PC-9 (cell line): ENCODE measurements around the gene DMRTA1. TPM values are rescaled to one million over a fixed set of nuclear protein-coding genes. Genes with fewer than 3 reads are reported as not detected.

Experiments used
- Bru-seq: library from RNA; stranded (reverse); fragments of 400-500 nt; gene quantifications from one replicate; lab custom pipeline; 2021; lab: Mats Ljungman, UMichigan
- BruChase-seq, 2 experiments: library from RNA; stranded (reverse); fragments of 400-500 nt; gene quantifications; one replicate each; lab custom pipeline; 2021; lab: Mats Ljungman, UMichigan
- BruUV-seq: library from RNA; stranded (reverse); fragments of 400-500 nt; replicated peaks from 2 replicates; lab custom pipeline; 2021; lab: Mats Ljungman, UMichigan
- CTCF ChIA-PET: fragments of 300-600 bp; sonication (Branson Sonifier 250); formaldehyde crosslinking; loops from one replicate; lab custom pipeline; 2022; ENCODE audit warnings: antibody characterized with exemption; lab: Charles Lee
- POLR2A ChIA-PET: fragments of 300-600 bp; sonication (Branson Sonifier 250); formaldehyde crosslinking; loops from one replicate; lab custom pipeline; 2022; ENCODE audit warnings: antibody characterized with exemption; ENCODE audit not compliant: unreplicated experiment; lab: Charles Lee
- DNase-seq, 2 experiments: peaks; one replicate each; pipeline versions ENCODE4 v3.0.0 to v3.0.0-alpha.2; 2015 to 2022; ENCODE audit warnings: mixed read lengths in 1 of 2
- H2AFZ ChIP-seq: fragments of 200-600 bp; sonication (generic); 2 replicates; pipeline ENCODE4 v1.8.1; 2017; ENCODE audit warnings: antibody characterized with exemption
- H3F3A ChIP-seq: fragments of 200-600 bp; sonication (generic); 2 replicates; pipeline ENCODE4 v1.8.1; 2017; ENCODE audit warnings: antibody characterized with exemption, mild to moderate bottlenecking, low read depth; ENCODE audit not compliant: insufficient read depth
- H3K27ac ChIP-seq: fragments of 200-600 bp; sonication (generic); 2 replicates; pipeline ENCODE4 v1.6.1; 2016; ENCODE audit warnings: mixed run types
- H3K27me3 ChIP-seq: fragments of 200-600 bp; sonication (generic); 2 replicates; pipeline ENCODE4 v1.6.1; 2016; ENCODE audit warnings: low read depth, mixed run types; ENCODE audit not compliant: insufficient read depth
- H3K36me3 ChIP-seq: fragments of 200-600 bp; sonication (generic); 2 replicates; pipeline ENCODE4 v1.6.1; 2016; ENCODE audit warnings: low read depth, mixed run types
- H3K4me1 ChIP-seq: fragments of 200-600 bp; sonication (generic); replicated peaks from 2 replicates; pipeline ENCODE4 v1.6.1; 2016; ENCODE audit warnings: mixed run types; ENCODE audit not compliant: insufficient read depth
- H3K4me2 ChIP-seq: fragments of 200-600 bp; sonication (generic); 2 replicates; pipeline ENCODE4 v1.6.1; 2017; ENCODE audit warnings: mixed run types
- H3K4me3 ChIP-seq: fragments of 200-600 bp; sonication (generic); 2 replicates; pipeline ENCODE4 v1.6.1; 2016; ENCODE audit warnings: mixed run types
- H3K79me2 ChIP-seq: fragments of 200-600 bp; sonication (generic); 2 replicates; pipeline ENCODE4 v1.6.1; 2017; ENCODE audit warnings: low read depth, mixed run types
- H3K9me2 ChIP-seq: fragments of 200-600 bp; sonication (generic); 2 replicates; pipeline ENCODE4 v1.8.1; 2017; ENCODE audit warnings: mild to moderate bottlenecking; ENCODE audit not compliant: insufficient read depth
- H3K9me3 ChIP-seq: fragments of 200-600 bp; sonication (generic); 2 replicates; pipeline ENCODE4 v1.8.1; 2016; ENCODE audit warnings: low read depth; ENCODE audit not compliant: insufficient read depth
- H4K20me1 ChIP-seq: fragments of 200-600 bp; sonication (generic); 2 replicates; pipeline ENCODE4 v1.8.1; 2017; ENCODE audit not compliant: insufficient read depth
- EZH2 ChIP-seq: fragments of 200-600 bp; sonication (generic); IDR thresholded peaks from 2 replicates; pipeline ENCODE4 v1.8.0; 2017; ENCODE audit warnings: antibody characterized with exemption, low read depth
- intact Hi-C: fragments of 100-400 bp; cut with micrococcal nuclease; formaldehyde crosslinking; loops from one replicate; pipeline ENCODE4 v1.10.0; 2022; ENCODE audit not compliant: unreplicated experiment
- long read RNA-seq: library from polyadenylated mRNA; stranded (forward); transcript quantifications from one replicate; pipeline ENCODE4 v2.0.0, GENCODE V29; 2022
- total RNA-seq: library from RNA; stranded (reverse); gene quantifications from 2 replicates; pipeline ENCODE4 v1.2.3, GENCODE V29; 2021
- TF ChIP-seq, protein P1 (sequence below): fragments of 200-600 bp; sonication (generic); conservative IDR thresholded peaks from 2 replicates; pipeline ENCODE4 v1.6.1; 2017; ENCODE audit warnings: mixed run types, antibody characterized with exemption, mild to moderate bottlenecking, moderate library complexity

DMRTA1 gene, protein sequence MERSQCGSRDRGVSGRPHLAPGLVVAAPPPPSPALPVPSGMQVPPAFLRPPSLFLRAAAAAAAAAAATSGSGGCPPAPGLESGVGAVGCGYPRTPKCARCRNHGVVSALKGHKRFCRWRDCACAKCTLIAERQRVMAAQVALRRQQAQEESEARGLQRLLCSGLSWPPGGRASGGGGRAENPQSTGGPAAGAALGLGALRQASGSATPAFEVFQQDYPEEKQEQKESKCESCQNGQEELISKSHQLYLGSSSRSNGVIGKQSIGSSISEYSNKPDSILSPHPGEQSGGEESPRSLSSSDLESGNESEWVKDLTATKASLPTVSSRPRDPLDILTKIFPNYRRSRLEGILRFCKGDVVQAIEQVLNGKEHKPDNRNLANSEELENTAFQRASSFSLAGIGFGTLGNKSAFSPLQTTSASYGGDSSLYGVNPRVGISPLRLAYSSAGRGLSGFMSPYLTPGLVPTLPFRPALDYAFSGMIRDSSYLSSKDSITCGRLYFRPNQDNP
- 0.70 and 1.1 TPM in 2 replicates for total RNA-seq
- percentile 43 among the genes with signal in this experiment for Bru-seq, nascent RNA
- percentile 56 among the genes with signal in this experiment for BruChase-seq, experiment 1, labeled RNA remaining after a 2-hour chase
- BruChase-seq, experiment 2, labeled RNA remaining after a 6-hour chase = percentile 44 among the genes with signal in this experiment
- long read RNA-seq = 0 reads

DNA sequence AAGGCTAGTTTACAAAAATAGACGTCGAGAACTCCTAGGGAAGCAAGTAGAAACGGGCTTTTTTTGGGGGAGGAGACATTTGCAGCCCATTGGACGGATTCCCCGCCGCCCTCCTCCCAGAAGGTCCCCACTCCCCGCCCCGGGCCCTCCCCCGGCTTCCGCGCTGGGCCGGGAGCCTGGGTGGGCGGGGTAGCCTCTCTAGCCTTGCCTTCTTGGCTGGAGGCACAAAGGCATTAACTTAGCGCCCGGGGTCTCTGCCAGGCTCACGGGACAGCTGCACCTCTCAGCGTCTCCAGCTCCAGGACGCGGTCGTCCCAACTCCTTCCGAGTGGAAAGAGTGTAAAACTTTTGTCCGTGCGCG is at the start of gene DMRTA1:
Gene DMRTA1 (plus strand): TSS at position 236 of the 361 bp plus-strand sequence. CDS start 242 bp downstream, outside the sequence.
- CTCF ChIA-PET = no interaction called here
- Histone ChIP-seq H3F3A (0 out of 2 replicates have a peak, but pooled peaks cover 6% of the 10 kb centered on the region), H2AFZ (peak within 1 kb of the TSS; percentile 80), H3K4me1 (peaks cover 17% of the 10 kb centered on the region; the same call in 1 of the 2 replicates), H3K9me2 (no peaks in the 10 kb centered on the region), H3K4me3 (peak within 1 kb of the TSS; percentile 68), H3K27me3 (no peaks in the 10 kb centered on the region), H3K27ac (no peak within 1 kb of the TSS), H3K36me3 (no peaks in the 10 kb centered on the region), H3K9me3 (no peaks in the 10 kb centered on the region), H4K20me1 (0 out of 2 replicates have a peak, but pooled peaks cover 3% of the 10 kb centered on the region), H3K79me2 (no peaks in the 10 kb centered on the region), H3K4me2 (peak within 1 kb of the TSS; percentile 75)
- intact Hi-C loops = loop anchor here (2.0 kb wide), 2 partner anchors 202 to 634 kb away; no protein-coding TSS in a partner anchor
- BruUV-seq = no TSS peak
- DNase-seq = peak; percentile 60 to 79
- POLR2A ChIA-PET = interaction anchor here (0.6 kb wide), 1 partner anchor 22 kb away, joined by 13 read pairs; no protein-coding TSS in a partner anchor
- TF ChIP-seq, protein P1, sequence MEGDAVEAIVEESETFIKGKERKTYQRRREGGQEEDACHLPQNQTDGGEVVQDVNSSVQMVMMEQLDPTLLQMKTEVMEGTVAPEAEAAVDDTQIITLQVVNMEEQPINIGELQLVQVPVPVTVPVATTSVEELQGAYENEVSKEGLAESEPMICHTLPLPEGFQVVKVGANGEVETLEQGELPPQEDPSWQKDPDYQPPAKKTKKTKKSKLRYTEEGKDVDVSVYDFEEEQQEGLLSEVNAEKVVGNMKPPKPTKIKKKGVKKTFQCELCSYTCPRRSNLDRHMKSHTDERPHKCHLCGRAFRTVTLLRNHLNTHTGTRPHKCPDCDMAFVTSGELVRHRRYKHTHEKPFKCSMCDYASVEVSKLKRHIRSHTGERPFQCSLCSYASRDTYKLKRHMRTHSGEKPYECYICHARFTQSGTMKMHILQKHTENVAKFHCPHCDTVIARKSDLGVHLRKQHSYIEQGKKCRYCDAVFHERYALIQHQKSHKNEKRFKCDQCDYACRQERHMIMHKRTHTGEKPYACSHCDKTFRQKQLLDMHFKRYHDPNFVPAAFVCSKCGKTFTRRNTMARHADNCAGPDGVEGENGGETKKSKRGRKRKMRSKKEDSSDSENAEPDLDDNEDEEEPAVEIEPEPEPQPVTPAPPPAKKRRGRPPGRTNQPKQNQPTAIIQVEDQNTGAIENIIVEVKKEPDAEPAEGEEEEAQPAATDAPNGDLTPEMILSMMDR = no peak
- no peak for TF ChIP-seq EZH2

DNA sequence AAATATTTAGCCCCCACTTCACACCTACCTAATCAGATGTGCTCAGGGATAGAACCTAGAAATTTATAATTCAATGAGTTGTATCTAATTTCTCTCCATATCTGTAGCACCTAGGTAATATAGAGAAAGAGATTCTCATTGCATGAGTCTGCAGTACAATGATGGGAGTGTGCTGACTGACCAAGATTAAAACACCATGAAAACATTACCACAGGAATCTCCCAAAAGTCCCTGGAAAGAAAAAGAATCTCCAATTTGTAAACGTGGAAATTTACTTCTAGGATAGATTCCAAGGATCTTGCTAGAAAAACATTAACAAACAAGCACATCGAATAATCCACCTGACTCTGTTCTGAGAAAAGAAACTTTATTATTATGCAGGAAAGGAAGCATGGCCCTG is 45.0 kb upstream of the DMRTA1 start:
- H3K36me3 ChIP-seq = no peaks in the 10 kb centered on the region
- ChIA-PET CTCF (no interaction called here), POLR2A (no interaction called here)
- no peak overlapping the region for H3K4me2 ChIP-seq
- H3K4me1 ChIP-seq = no peaks in the 10 kb centered on the region
- no peak overlapping the region for H2AFZ ChIP-seq
- TF ChIP-seq, protein P1 = no peak
- no peak for TF ChIP-seq EZH2
- no peaks in the 10 kb centered on the region for H3K9me2 ChIP-seq
- no peak for DNase-seq
- H3F3A ChIP-seq = no peaks in the 10 kb centered on the region
- no peaks in the 10 kb centered on the region for H3K9me3 ChIP-seq
- no peak overlapping the region for H3K4me3 ChIP-seq
- H3K27ac ChIP-seq = no peak overlapping the region
- intact Hi-C loops = no loop called here
- H3K27me3 ChIP-seq = no peaks in the 10 kb centered on the region
- H4K20me1 ChIP-seq = no peaks in the 10 kb centered on the region
- no TSS peak for BruUV-seq
- H3K79me2 ChIP-seq = no peaks in the 10 kb centered on the region

- no peak overlapping the region for H3K4me3 ChIP-seq
- DNase-seq = no peak
- H3K27ac ChIP-seq = no peak overlapping the region
- no peaks in the 10 kb centered on the region for H3K36me3 ChIP-seq
- no peaks in the 10 kb centered on the region for H3K9me2 ChIP-seq
- no peaks in the 10 kb centered on the region for H4K20me1 ChIP-seq
- ChIA-PET CTCF (no interaction called here), POLR2A (no interaction called here)
- no peaks in the 10 kb centered on the region for H3F3A ChIP-seq
- H3K27me3 ChIP-seq = no peaks in the 10 kb centered on the region
- no peak overlapping the region for H2AFZ ChIP-seq
- no peaks in the 10 kb centered on the region for H3K79me2 ChIP-seq
- H3K4me1 ChIP-seq = no peaks in the 10 kb centered on the region
- no TSS peak for BruUV-seq
- no peak overlapping the region for H3K4me2 ChIP-seq
- TF ChIP-seq EZH2 = no peak
- TF ChIP-seq, protein P1 = no peak
- intact Hi-C loops = no loop called here
- H3K9me3 ChIP-seq = no peaks in the 10 kb centered on the region
These were observed 40.6 kb upstream of the DMRTA1 start for GRCh38 chr9:22405869-22406659.
